C4-2B (cell line): ENCODE measurements around the gene LRRC46.

Experiments used
- CTCF ChIP-seq: fragments of 450-650 bp; conservative IDR thresholded peaks from 2 replicates; pipeline ENCODE4 v1.5.1; 2017; ENCODE audit warnings: mild to moderate bottlenecking
- ZFX ChIP-seq: fragments of 450-650 bp; IDR thresholded peaks from 2 replicates; pipeline ENCODE4 v1.6.1; 2017

GRCh38 chr17:47810200-47810821, 21.2 kb upstream of the LRRC46 start:
- no peak for TF ChIP-seq CTCF
- TF ChIP-seq ZFX, result no peak
